HG03354 (cell line): Measurements from ENCODE around the gene NOSIP.

Experiments used
- ATAC-seq: cut with Tn5 transposase; IDR thresholded peaks from one replicate; pipeline ENCODE4 v1.9.1; 2021; ENCODE audit warnings: mild to moderate bottlenecking; ENCODE audit not compliant: unreplicated experiment, poor library complexity, severe bottlenecking

NOSIP gene

DNA sequence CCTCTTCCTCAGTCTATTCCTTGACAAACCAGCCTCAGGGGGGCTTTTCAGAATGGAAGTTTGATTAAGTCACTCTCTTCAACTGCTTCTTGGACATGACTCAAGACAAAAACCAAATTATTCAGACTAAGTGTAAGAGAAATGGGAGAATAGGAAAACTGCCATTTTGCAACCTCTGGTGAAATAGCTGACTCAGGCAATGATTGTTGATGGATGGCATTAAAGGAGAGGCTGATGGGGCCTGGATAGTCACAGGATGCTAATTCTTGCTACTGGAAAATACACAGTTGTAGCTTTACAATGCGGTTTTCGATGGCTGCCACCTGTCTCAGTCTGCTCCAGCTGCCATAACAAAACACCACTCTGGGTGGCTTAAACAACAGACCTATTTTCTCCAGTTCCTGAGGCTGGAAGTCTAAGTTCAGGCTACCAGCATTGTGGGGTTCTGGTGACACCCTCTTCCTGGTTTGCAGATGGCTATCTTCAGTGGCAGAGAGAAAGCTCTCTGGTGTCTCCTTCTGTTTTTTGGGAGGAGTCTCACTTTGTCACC lies 6.1 kb downstream of the NOSIP start:
- ATAC-seq: no peak

DNA sequence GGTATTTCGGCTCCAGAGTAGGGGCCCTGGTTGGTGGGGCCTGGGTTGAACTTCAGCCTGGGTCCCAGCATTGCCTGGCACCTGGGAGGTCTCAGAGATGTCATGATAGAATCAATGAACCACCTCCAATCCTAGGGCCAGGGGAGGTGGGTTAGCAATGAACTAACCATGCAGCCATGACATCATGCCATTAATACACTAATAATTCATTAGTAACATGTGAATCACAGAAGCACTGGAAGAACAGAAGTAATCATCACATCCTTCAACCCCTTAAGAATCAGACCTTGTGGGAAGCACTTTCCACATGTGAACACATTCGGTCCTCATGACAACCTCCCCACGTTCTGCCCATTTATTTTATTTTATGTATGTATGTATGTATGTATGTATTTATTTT lies 6.9 kb downstream of the NOSIP start:
- no peak for ATAC-seq

DNA sequence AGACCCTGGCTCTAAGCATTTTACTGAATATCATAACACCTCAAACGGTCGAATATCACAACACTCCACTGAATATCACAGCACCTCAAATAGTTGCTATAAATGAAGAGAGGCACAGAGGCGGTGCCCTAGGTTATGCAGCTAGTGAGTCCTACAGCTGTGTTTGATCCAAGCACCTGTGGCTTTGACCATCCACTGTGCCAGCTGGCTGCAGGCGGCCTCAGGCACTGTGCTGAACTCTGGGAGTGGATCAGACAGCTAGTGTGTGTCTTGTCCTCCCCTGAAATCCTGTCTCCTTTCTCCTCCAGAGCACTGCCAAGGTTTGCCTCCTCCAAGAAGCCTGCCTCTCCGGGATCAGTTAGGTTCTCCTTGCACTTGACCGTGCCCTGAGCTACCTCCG lies 7.3 kb downstream of the NOSIP start:
- ATAC-seq: no peak

DNA sequence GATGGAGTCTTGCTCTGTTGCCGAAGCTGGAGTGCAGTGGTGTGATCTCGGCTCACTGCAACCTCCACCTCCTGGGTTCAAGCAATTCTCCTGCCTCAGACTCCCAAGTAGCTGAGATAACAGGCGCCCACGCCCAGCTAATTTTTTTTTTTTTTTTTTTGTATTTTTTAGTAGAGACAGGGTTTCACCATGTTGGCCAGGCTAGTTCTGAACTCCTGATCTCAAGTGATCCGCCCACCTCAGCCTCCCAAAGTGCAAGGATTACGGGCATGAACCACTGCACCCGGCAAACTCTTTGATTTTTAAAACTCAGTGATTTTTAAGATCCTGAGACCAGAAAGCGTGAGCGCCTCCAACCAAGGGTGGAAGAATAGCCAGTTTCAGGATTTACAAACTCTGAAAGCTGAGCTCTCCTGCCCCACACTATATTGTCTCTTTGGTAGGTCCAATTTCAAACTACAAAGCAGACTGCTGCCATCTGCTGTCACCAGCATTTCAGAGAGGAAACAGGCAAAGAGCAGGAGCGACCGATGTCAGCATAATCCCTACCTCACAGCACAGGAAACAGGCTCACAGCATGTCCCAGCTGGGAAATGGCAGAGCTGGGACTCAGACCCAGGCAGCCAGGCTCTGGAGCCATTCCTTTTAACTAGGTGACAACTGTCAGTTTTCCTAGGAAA lies 9.2 kb downstream of the NOSIP start:
- no peak for ATAC-seq

DNA sequence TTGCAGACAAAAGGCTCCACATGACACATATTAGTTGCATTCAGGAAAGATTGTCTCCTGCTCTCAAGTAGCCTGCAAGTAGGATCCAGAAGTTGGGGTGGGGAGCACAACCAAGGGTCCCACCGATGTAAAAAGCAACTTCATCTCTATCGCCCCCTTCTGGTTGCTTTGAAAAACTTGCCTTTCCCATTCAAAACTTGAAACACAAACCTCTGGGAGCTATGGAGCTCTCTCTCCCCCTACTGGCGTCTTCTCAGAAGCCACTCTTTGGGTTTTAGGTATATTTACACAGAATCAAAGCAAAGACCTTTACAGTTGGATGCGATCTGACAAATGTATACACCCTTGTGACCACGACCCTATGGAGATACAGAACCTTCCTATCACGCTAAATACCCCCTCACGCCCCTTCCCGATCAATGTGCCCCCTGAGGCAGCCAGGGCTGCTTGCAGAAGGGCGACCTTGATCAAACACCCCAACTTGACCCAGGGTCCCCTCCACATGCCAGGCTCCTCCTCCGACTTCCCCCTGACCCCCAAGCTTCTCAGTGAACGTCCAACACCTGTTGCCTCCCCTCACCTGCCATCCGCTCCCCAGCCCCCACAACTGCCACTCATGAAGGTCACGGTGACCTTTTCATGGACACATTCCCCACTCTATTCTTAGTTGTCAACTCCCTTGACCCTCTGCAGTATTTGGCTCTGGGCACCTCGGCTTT lies 10.1 kb downstream of the NOSIP start:
- ATAC-seq: no peak

DNA sequence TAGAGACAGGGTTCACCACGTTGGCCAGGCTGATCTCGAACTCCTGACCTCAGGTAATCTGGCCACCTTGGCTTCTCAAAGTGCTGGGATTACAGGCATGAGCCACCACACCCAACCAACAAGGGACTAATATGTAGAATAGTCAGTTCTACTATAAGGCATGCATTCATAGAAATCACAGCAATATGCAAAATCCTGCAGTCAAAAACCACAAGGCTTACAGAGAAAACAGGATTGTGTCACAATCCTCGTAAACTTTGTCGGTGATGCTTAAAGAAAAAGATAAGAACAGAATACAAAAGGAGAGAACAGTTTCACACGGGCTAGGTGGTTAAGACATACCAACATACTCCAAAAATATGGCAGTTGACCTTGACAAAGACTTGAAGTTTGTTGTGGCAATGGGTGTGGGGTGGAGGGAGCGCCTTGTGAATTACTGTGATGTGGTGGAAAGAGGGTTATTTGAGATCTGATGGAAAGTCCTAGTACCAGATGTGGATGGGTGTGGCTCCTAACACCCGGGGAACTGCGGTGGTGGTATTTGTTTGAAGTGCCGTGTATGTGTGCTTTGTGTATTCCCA lies 12.4 kb downstream of the NOSIP start:
- ATAC-seq: no peak

DNA sequence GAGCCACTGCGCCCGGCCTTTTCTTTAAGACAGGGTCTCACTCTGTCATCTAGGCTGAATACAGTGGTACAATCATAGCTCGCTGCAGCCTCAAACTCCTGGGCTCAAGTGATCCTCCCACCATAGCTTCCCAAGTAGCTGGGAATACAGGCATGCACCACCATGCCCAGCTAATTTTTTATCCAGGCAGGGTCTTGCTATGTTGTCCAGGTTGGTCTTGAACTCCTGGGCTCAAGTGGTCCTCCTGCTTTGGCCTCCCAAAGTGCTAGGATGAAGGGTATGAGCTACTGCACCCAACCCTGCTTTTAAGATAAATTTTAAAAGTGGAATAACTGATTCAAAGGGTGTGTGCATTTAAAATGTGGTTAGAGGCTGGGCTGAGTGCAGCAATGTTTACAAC lies 14.1 kb downstream of the NOSIP start:
- no peak for ATAC-seq

DNA sequence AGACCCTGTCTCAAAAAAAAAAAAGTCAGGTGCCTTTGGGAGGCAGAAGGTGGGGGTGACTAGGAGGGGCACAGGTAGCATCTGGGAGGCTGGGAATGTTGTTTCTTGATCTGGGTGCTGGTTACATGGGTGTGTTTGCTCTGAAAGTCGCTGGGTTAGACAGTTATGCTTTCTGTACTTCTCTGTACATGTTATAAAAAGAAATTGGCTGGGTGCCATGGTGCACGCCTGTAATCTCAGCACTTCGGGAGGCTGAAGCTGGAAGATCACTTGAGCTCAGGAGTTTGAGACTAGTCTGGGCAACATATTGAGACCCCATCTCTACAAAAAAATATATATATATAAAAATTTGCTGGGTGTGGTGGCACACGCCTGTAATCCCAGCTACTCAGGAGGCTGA lies 15.1 kb downstream of the NOSIP start:
- ATAC-seq: no peak

DNA sequence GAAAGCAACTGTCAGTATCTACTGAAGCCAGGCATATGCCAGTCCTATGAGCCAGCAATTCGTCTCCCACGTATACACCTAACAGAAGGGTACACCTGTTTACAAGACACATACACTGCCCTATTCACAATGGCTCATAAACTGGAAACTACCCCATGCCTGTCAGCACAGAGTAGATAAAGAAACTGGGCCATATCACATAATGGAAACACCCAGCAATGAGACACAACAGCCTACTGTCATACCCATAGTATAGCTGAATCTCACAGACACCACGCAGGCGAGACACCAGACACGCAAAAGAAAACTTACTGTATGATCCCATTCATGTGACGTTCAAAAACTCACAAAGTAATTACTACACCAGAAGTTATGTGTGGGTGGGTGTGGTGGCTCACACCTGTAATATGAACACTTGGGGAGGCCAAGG lies 15.7 kb downstream of the NOSIP start:
- no peak for ATAC-seq

DNA sequence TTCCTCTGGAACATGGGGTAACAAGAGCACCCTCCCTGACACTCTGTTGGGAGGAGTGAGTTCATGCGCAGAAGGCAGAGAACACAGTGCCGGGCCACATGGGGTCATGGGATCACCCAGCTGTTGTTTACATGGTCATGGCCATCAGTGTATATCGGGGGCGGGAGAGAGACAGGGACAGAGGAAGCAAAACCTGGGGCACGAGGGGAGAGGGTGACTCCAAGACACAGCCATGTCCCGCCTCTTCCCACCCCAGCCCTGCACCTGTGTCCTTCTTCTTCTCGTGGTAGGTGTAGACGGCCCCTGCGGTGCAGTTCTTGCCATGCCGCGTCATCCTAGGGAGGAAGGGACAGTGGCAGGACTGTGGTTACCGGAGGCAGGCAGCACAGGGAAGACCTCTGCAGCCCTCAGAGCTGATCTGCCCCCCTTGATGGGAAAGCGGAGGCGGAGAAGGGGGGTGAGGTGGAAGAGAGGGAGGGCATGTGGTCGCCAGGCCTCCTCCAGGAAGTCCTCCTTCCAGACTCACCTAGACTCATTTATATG lies 19.9 kb downstream of the NOSIP start:
- ATAC-seq: no peak

DNA sequence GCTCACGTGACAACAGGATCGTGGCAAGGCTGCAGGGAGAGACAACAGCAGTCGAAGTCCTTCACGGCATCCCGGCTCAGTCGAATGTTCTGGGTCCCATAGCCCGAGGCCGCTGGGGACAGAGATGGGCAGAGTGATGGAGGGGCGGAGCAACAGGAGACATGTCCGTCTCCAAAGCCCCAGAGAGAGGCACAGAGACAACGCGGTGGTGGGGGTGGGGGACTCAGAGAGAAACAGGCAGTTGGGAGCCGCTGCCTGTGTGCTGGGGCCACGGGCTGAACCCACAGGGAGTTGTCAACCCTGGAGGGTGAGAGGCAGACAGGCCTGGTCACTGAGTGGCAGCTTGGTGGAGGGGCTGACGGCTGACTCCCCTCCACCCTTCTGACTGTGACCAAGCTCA lies 20.4 kb downstream of the NOSIP start:
- ATAC-seq: no peak

DNA sequence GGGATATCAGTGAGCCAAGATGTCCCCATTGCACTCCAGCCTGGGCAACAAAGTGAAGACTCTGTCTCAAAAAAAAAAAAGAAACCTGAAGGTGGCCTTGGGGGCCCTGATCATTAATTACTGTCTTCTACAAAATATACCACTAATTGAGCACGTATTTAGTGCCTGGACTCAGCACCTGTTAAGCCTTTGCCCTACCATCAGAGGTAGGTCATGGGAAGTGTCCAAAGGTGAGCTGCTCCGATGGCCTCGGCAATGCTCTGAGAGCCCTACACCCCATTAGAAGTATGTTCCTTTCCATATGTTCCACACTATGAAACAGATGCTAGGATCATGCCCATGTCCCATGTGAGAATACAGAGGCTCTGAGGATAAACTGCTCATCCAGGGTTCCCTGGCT lies 20.9 kb downstream of the NOSIP start:
- no peak for ATAC-seq

DNA sequence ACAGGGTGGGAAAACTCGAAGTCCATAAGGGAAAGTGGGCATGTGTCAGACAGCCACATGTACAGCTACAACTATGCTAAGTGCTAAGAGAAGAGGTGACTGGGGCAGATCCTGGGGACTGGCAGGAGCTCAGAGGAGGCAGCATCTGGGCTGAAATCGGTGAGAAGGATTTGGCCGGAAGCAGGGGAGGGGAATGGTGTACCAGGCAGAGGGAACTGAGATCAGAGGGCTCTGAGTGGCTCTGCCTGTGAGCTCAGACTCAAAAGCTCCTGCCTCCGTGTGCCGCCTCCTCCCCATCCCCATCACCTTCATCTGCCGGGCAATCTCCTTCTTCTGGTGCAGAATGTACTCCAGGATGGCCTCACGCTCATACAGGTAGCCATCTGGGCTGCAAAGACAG lies 21.8 kb downstream of the NOSIP start:
- ATAC-seq: no peak

DNA sequence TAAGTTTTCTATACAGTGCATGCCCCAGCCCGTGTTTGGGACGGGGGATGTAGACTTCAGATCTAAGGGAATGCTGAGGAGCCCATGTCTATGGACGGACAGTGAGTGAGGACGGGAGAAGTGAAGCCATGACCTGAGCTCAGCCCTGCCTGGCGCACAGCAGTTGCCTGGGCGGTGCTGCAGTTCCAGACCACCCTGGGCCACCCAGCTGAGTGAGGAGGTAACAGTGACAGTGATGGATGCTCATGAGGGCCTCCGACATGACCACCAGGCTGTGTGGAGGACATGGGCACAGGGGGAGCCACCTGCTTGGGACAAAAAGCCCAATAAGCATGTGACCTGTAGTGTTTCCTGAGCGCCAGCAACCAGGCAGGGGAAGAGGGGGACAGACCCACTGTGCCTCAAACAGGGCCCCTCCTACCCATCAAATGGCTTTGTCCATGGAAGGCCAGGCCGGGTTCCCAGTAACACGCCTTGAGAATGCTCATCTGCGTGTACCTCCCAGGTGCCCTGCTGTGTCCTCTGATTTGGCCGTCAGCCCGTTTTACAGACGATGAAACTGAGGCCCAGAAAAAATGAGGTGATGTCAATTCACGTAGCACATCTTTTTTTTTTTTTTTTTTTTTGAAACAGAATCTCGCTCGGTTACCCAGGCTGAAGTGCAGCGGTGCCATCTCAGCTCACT lies 22.6 kb downstream of the NOSIP start:
- no peak for ATAC-seq

DNA sequence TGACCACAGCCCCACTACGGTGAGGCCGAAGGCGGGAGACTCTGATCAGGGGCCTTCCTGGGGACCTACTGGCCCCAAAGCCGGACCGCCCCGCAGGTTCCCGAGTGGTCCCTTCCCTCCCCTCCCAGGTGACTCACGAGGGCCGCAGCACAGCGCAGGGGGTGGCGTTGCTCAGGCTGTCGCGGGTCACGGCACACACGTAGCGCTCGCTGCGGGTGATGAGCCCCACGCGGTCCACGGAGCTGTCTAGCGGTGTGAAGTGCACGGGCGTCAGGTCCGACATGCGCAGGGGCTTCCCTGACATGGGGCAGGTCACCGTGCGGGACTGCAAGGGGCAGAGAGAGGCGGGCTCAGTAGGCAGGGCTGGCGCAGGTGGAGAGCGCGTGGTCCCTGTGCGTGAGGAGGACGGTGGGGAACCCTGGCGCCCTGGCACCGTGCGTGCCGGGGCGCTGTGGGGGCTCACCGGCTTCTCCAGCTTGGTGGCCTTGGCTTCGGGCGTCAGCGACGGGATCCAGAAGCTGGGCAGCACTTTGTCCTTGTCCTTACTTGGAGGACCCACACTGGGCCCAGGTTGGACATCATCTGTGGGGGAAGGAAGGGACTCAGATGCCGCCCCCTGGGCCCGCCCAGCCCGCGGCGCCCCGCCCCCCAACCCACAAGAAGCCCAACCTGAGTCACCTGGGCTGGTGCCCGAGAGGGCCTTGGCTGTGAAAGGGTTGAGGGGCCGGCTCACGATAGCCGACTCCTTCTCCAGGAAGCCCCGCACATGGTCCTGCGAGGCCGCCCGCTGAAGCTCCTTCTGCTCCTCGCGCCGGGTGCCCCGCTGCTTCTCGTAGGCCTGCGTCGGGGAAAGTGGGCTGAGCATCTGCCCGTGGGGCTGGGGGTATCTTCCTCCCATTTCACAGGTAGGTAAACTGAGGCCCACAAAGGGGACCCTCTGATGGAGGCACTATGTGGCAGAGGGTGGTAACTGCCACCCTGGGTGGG lies 23.7 kb downstream of the NOSIP start:
- ATAC-seq: no peak

DNA sequence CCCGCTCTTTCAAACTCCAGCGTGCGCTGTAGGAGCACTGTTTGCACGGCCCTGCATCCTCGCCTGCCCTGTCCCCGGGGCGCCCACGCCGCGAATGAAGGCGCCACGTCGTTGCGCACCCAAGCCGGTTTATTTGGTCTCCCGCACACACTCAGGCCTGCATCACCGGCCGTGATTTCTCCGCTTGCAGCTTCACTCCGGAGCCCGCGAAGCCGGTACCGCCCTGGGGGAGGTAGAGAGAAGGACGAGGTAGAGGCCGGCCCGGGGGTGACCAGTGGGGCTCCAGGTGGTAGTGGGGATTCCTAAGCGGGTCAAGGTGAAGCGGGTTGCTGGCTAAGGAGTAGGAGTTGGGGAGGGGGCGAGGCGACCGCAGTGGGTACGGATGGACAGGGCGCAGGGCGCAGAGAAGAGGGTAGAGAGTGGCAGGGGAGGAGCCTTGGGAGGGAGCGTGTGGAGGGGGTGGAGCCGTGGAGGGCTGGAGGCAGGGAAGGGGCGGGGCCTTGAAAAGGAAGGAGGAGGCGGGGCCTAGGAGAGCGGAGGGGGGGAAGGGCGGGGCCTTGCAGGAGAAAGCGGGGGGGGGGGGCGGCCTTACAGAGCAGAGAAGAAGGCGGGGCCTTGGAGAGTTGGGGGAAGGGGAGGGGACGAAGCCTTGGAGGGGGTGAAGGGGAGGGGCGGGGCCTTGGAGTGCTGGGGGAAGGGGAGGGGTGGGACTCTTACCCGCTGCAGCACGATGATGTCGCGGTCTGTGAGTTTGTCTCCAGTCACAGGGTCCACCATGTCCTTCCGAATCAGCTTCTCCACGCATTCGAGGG lies 24.6 kb downstream of the NOSIP start:
- ATAC-seq: no peak

DNA sequence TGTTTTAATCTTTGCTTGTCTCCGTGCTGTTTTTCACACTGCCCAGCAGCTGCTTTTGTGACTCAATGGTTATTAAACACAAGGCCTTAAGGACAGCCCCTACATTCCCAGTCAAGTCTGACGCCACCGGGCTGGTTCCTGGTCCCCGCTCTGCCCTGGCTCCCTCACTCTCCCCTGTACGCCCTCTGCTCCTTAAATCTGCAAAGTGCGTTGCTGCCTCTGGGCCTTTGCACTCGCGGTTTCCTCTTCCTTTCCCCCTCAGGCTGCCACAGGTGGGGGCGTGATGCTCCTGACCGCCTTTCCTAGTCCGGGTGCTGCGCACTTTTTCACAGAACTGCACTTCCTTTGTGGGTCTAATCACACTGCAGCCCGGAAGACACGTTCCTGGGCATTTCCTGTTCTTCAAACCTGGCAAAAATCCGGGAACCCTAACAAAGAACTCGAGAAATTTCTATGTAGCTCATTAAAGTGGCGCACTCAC lies 25.6 kb downstream of the NOSIP start:
- no peak for ATAC-seq
